ENCODE measurements around the gene SORBS1.

DNA sequence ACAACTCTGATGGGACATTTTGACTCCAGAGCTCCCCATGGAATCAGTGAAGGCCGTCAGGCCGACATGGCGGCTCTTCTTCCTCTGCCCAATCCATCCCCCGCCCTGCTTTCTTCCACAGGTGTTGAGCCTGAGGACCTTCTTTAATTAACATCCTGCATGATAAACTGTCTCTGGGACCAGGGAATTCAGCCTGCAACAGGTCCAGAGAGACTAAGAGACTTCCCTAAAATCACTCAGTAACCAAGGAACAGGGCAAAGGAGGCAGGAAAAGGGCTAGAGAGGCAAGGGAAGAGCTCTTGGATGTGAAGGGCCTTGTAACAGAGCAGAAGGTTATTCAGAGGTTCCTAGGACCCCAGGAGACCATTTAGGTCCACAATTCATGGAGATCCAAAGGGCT, 264.4 kb downstream of the SORBS1 start:
- TF ChIP-seq RAD21 (conservative IDR thresholded peaks at IDR 0.05) (no peak), EZH2 (IDR thresholded peaks at IDR 0.05; ENCODE audit: borderline replicate concordance, insufficient read depth, low read length, poor library complexity, severe bottlenecking) (no peak), TAF1 (IDR thresholded peaks at IDR 0.05; ENCODE audit: low read depth) (no peak), EP300 (conservative IDR thresholded peaks at IDR 0.05; ENCODE audit: poor library complexity, severe bottlenecking) (no peak), POLR2AphosphoS5 (IDR thresholded peaks at IDR 0.05) (no peak)
- TF ChIP-seq, protein P1, sequence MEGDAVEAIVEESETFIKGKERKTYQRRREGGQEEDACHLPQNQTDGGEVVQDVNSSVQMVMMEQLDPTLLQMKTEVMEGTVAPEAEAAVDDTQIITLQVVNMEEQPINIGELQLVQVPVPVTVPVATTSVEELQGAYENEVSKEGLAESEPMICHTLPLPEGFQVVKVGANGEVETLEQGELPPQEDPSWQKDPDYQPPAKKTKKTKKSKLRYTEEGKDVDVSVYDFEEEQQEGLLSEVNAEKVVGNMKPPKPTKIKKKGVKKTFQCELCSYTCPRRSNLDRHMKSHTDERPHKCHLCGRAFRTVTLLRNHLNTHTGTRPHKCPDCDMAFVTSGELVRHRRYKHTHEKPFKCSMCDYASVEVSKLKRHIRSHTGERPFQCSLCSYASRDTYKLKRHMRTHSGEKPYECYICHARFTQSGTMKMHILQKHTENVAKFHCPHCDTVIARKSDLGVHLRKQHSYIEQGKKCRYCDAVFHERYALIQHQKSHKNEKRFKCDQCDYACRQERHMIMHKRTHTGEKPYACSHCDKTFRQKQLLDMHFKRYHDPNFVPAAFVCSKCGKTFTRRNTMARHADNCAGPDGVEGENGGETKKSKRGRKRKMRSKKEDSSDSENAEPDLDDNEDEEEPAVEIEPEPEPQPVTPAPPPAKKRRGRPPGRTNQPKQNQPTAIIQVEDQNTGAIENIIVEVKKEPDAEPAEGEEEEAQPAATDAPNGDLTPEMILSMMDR (IDR thresholded peaks at IDR 0.05; ENCODE audit: poor library complexity, severe bottlenecking), result no peak

Data from neural cell (in vitro differentiated cells).